GM12878 (cell line): ENCODE results near the gene TACC2. TPM values are rescaled to one million over a fixed set of nuclear protein-coding genes. Genes with fewer than 3 reads are reported as not detected.

ENCODE experiments used
- ATAC-seq: fragments of 200-7000 bp; cut with Tn5 transposase; 3 replicates; pipeline ENCODE4 v1.9.1; 2020; ENCODE audit warnings: mild to moderate bottlenecking, moderate library complexity
- BruUV-seq: library from RNA; stranded (reverse); fragments of 400-500 nt; replicated peaks from 2 replicates; lab custom pipeline; 2021; lab: Mats Ljungman, UMichigan
- CTCF ChIA-PET: fragments of 300-600 bp; sonication (Branson Sonifier 250); formaldehyde crosslinking; extraction: SDS; loops from one replicate; lab custom pipeline; 2021; ENCODE audit warnings: inconsistent platforms; lab: Yijun Ruan, JAX
- POLR2A ChIA-PET: fragments of 350-600 bp; formaldehyde crosslinking; extraction: SDS; loops from one replicate; lab custom pipeline; 2021; ENCODE audit warnings: inconsistent platforms; lab: Charles Lee
- RAD21 ChIA-PET: fragments of 300-600 bp; sonication (Branson Sonifier 250); formaldehyde crosslinking; loops from one replicate; lab custom pipeline; 2023; ENCODE audit warnings: antibody characterized with exemption; ENCODE audit not compliant: unreplicated experiment; lab: Charles Lee
- SMC1A ChIA-PET: fragments of 300-600 bp; sonication (Branson Sonifier 250); formaldehyde crosslinking; loops from one replicate; lab custom pipeline; 2023; ENCODE audit not compliant: unreplicated experiment, uncharacterized antibody; lab: Charles Lee
- DNase-seq: peaks from one replicate; pipeline ENCODE4 v3.0.0-alpha.2; 2011; ENCODE audit warnings: low read depth, low spot score
- FAIRE-seq: peaks from 3 replicates; lab custom pipeline; 2011; peaks lifted over from hg19 to GRCh38; lab: Jason Lieb, UNC
- H2AFZ ChIP-seq: 2 replicates; pipeline ENCODE4 v1.6.0; 2011; ENCODE audit warnings: low read depth, low read length, control low read depth; ENCODE audit not compliant: control insufficient read depth
- H3K27ac ChIP-seq: 2 replicates; pipeline ENCODE4 v1.5.1; 2011; ENCODE audit warnings: control low read depth; ENCODE audit not compliant: control insufficient read depth, insufficient read depth
- H3K27me3 ChIP-seq, 2 experiments: replicated peaks in 1 of 2; 2 replicates each; pipeline versions ENCODE4 v1.6.0 to v1.6.1; 2011; ENCODE audit warnings: low read length in 1 of 2; ENCODE audit not compliant: control insufficient read depth in 2 of 2, insufficient read depth in 2 of 2
- H3K36me3 ChIP-seq, 2 experiments: 2 replicates each; pipeline ENCODE4 v1.5.1; 2011; ENCODE audit warnings: low read length in 1 of 2; ENCODE audit not compliant: control insufficient read depth in 2 of 2, insufficient read depth in 2 of 2
- H3K4me1 ChIP-seq: 2 replicates; pipeline ENCODE4 v1.6.1; 2011; ENCODE audit warnings: mild to moderate bottlenecking, low read length, moderate library complexity, mixed read lengths; ENCODE audit not compliant: control insufficient read depth, insufficient read depth
- H3K4me2 ChIP-seq: 2 replicates; pipeline ENCODE4 v1.6.0; 2011; ENCODE audit warnings: control low read depth; ENCODE audit not compliant: control insufficient read depth, insufficient read depth
- H3K4me3 ChIP-seq: fragments of 200-600 bp; sonication (generic); 2 replicates; pipeline ENCODE4 v1.5.1; 2016
- H3K79me2 ChIP-seq: 2 replicates; pipeline ENCODE4 v1.6.0; 2011; ENCODE audit warnings: low read length; ENCODE audit not compliant: control insufficient read depth, insufficient read depth
- H3K9ac ChIP-seq: 2 replicates; pipeline ENCODE4 v1.8.0; 2011; ENCODE audit warnings: low read length, control low read depth, mixed read lengths; ENCODE audit not compliant: control insufficient read depth, insufficient read depth
- H3K9me3 ChIP-seq: replicated peaks from 3 replicates; pipeline ENCODE4 v1.5.1; 2011; ENCODE audit warnings: mild to moderate bottlenecking, low read length; ENCODE audit not compliant: control insufficient read depth, insufficient read depth
- H4K20me1 ChIP-seq: 2 replicates; pipeline ENCODE4 v1.6.0; 2011; ENCODE audit not compliant: control insufficient read depth, insufficient read depth
- CREB1 ChIP-seq: IDR thresholded peaks from 2 replicates; pipeline ENCODE4 v1.6.1; 2012; ENCODE audit warnings: low read depth, mild to moderate bottlenecking, inconsistent platforms
- EP300 ChIP-seq, 2 experiments: fragments of 150-350 bp in 1 of 2; IDR thresholded peaks; 2 replicates each; pipeline ENCODE4 v1.6.1; 2011 to 2012; ENCODE audit warnings: low read depth in 2 of 2, low read length in 2 of 2, borderline replicate concordance in 1 of 2, improper control_type of control experiment in 1 of 2, inconsistent platforms in 1 of 2; ENCODE audit not compliant: control insufficient read depth in 1 of 2
- HDAC6 ChIP-seq: fragments of 200-600 bp; sonication (generic); IDR thresholded peaks from one replicate; pipeline ENCODE4 v1.8.0; 2017; ENCODE audit warnings: antibody characterized with exemption; ENCODE audit not compliant: unreplicated experiment
- KLF5 ChIP-seq: fragments of 450-650 bp; IDR thresholded peaks from 2 replicates; pipeline ENCODE4 v1.6.1; 2014; ENCODE audit warnings: mild to moderate bottlenecking; ENCODE audit not compliant: partially characterized antibody
- MLLT1 ChIP-seq: fragments of 450-650 bp; IDR thresholded peaks from 2 replicates; pipeline ENCODE4 v1.6.1; 2016; ENCODE audit warnings: mild to moderate bottlenecking
- NKRF ChIP-seq: fragments of 450-650 bp; conservative IDR thresholded peaks from 2 replicates; pipeline ENCODE4 v1.6.1; 2017; ENCODE audit warnings: mild to moderate bottlenecking, moderate library complexity
- NR2C1 ChIP-seq: fragments of 450-650 bp; IDR thresholded peaks from 2 replicates; pipeline ENCODE4 v1.6.1; 2017; ENCODE audit warnings: antibody characterized with exemption, mild to moderate bottlenecking, moderate library complexity
- RFX5 ChIP-seq: IDR thresholded peaks from 2 replicates; pipeline ENCODE4 v1.6.1; 2011; ENCODE audit warnings: low read depth, low read length, improper control_type of control experiment
- WGBS: methylation state at CpG from one replicate; pipeline ENCODE4 v1.1.6; 2016; ENCODE audit warnings: low lambda C conversion rate; ENCODE audit not compliant: insufficient replicate concordance, insufficient coverage; ENCODE audit errors: missing lambda C conversion rate; 5-methylcytosine and 5-hydroxymethylcytosine counted together
- in situ Hi-C: fragments of 300-500 bp; cut with MboI; formaldehyde crosslinking; loops from 9 replicates; pipeline ENCODE4 v1.14.3; 2018; ENCODE audit warnings: mixed read lengths
- intact Hi-C: fragments of 100-400 bp; cut with micrococcal nuclease; formaldehyde crosslinking; loops from one replicate; pipeline ENCODE4 v1.14.2; 2022; ENCODE audit not compliant: unreplicated experiment
- polyA plus RNA-seq, 11 experiments: library from polyadenylated mRNA; depleted of rRNA in 4 of 11; unstranded in 6 of 11; stranded (reverse) in 5 of 11; fragments of >200 nt; fragmentation: Nextera tagmentation in 4 of 11; fragmentation: Illumina TruSeq in 1 of 11; extraction: Ambion mirVana in 4 of 11; extraction: Trizol in 1 of 11; gene quantifications; 1 replicate in 1 of 11; 2 replicates in 10 of 11; pipeline versions ENCODE4 v1.2.1 to v1.2.3, GENCODE V29; 2011 to 2016; ENCODE audit warnings: inconsistent platforms in 2 of 11, missing spikeins in 2 of 11, low read depth in 1 of 11
- total RNA-seq, 4 experiments: library from RNA; depleted of rRNA in 3 of 4; stranded (reverse); fragments of >200 nt in 3 of 4; fragmentation: Illumina TruSeq in 1 of 4; extraction: Trizol in 1 of 4; gene quantifications; 2 replicates each; pipeline versions ENCODE4 v1.2.1 to v1.2.3, GENCODE V29; 2013 to 2021

TACC2 gene
- total and polyA plus RNA-seq, 10 of the 15 experiments (the other 5 are each of a cell fraction or from before 2014, with no cell fraction given) = 0.07 to 0.64 (median 0.13) TPM; not detected in 5

- WGBS = 64% methylated on average over 14 of the region's 14 CpGs
- DNase-seq = no peak
- RAD21 ChIA-PET = no interaction called here
- H2AFZ ChIP-seq = no peak overlapping the region
- H3K27me3 ChIP-seq = no peaks in the 10 kb centered on the region; a peak in 2 of 4 replicates
- H3K9ac ChIP-seq = no peak overlapping the region
- no peak overlapping the region for H3K4me2 ChIP-seq
- FAIRE-seq = peak; percentile 27
- no TSS peak for BruUV-seq
- ATAC-seq = no peak
- POLR2A ChIA-PET = no interaction called here
- no peak overlapping the region for H3K27ac ChIP-seq
- intact Hi-C loops = no loop called here
- no peaks in the 10 kb centered on the region for H3K9me3 ChIP-seq
- no peak for TF ChIP-seq MLLT1
- no peak for TF ChIP-seq NKRF
- no peak for TF ChIP-seq EP300 (IDR thresholded peaks at IDR 0.05; ENCODE audit: borderline replicate concordance in 1 of 2, control insufficient read depth in 1 of 2, low read depth in 2 of 2, low read length in 2 of 2)
- TF ChIP-seq HDAC6 = no peak
- no peak for TF ChIP-seq CREB1
- TF ChIP-seq RFX5 = no peak
- TF ChIP-seq NR2C1 = no peak
- no peak for TF ChIP-seq KLF5
- TF ChIP-seq, all 136 proteins: peak for 0
- no peak overlapping the region for H3K4me3 ChIP-seq
- ChIA-PET CTCF (interaction anchor here (0.6 kb wide), 1 partner anchor 1478 kb away, joined by 3 read pairs; no protein-coding TSS in a partner anchor), SMC1A (interaction anchor here (0.6 kb wide), 1 partner anchor 679 kb away, joined by 3 read pairs; no protein-coding TSS in a partner anchor)
- no peaks in the 10 kb centered on the region for H4K20me1 ChIP-seq
- no peaks in the 10 kb centered on the region for H3K4me1 ChIP-seq
- H3K79me2 ChIP-seq = no peaks in the 10 kb centered on the region
- in situ Hi-C loops = no loop called here
- no peaks in the 10 kb centered on the region for H3K36me3 ChIP-seq
Measured at GRCh38 chr10:122057841-122058413, 69.0 kb downstream of the TACC2 start.
